Common myeloid progenitor, CD34-positive (primary cell): Measurements from ENCODE around the gene SATB1.
A peak's percentile ranks its signal among the peaks of the same experiment; 100 is the strongest.

ENCODE experiments used
- CTCF ChIA-PET: fragments of 350-600 bp; sonication (Branson Sonifier 250); formaldehyde crosslinking; loops from one replicate; lab custom pipeline; 2021; ENCODE audit warnings: antibody characterized with exemption; lab: Charles Lee
- POLR2A ChIA-PET: fragments of 350-600 bp; sonication (Branson Sonifier 250); formaldehyde crosslinking; loops from one replicate; lab custom pipeline; 2021; ENCODE audit warnings: antibody characterized with exemption; lab: Charles Lee
- DNase-seq, 3 donors: peaks; one replicate each; pipeline versions ENCODE4 v3.0.0 to v3.0.0-alpha.2; 2013
- H3K27ac ChIP-seq, 2 experiments: 1 replicate in 1 of 2; 2 replicates in 1 of 2; pipeline ENCODE4 v1.7.0; 2013; ENCODE audit warnings: inconsistent platforms in 2 of 2, low read length in 2 of 2, mild to moderate bottlenecking in 2 of 2, low read depth in 1 of 2, moderate library complexity in 1 of 2; ENCODE audit not compliant: severe bottlenecking in 2 of 2, insufficient read depth in 1 of 2, poor library complexity in 1 of 2
- H3K27me3 ChIP-seq, 5 experiments: replicated peaks in 2 of 5; 1 replicate in 3 of 5; 2 replicates in 2 of 5; pipeline versions ENCODE4 v1.6.1 to v1.7.0; 2013; ENCODE audit warnings: low read length in 4 of 5, mild to moderate bottlenecking in 2 of 5, moderate library complexity in 2 of 5, inconsistent platforms in 1 of 5; ENCODE audit not compliant: insufficient read depth in 5 of 5, control insufficient read depth in 4 of 5
- H3K36me3 ChIP-seq, 4 experiments: 1 replicate in 2 of 4; 2 replicates in 2 of 4; pipeline versions ENCODE4 v1.6.1 to v1.7.0; 2013; ENCODE audit warnings: low read length in 3 of 4, control low read depth in 1 of 4, mild to moderate bottlenecking in 1 of 4; ENCODE audit not compliant: control insufficient read depth in 4 of 4, insufficient read depth in 4 of 4
- H3K4me1 ChIP-seq, 4 experiments: 1 replicate in 3 of 4; 2 replicates in 1 of 4; pipeline versions ENCODE4 v1.6.1 to v1.7.1; 2013; ENCODE audit warnings: low read length in 3 of 4, mild to moderate bottlenecking in 3 of 4, control low read depth in 1 of 4, inconsistent platforms in 1 of 4, moderate library complexity in 1 of 4; ENCODE audit not compliant: control insufficient read depth in 4 of 4, insufficient read depth in 4 of 4; ENCODE audit errors: control extremely low read depth in 1 of 4
- H3K4me3 ChIP-seq, 7 experiments: 1 replicate in 4 of 7; 2 replicates in 3 of 7; pipeline versions ENCODE4 v1.5.1 to v1.7.0; 2013; ENCODE audit warnings: mild to moderate bottlenecking in 7 of 7, low read length in 6 of 7, moderate library complexity in 6 of 7, inconsistent platforms in 2 of 7, low read depth in 2 of 7, control low read depth in 1 of 7; ENCODE audit not compliant: insufficient read depth in 4 of 7, control insufficient read depth in 1 of 7; ENCODE audit errors: extremely low read depth in 1 of 7
- H3K9me3 ChIP-seq, 5 experiments: 1 replicate in 4 of 5; 2 replicates in 1 of 5; pipeline versions ENCODE4 v1.6.1 to v1.7.1; 2013; ENCODE audit warnings: low read length in 4 of 5, mild to moderate bottlenecking in 2 of 5, inconsistent platforms in 1 of 5, low read depth in 1 of 5, moderate library complexity in 1 of 5; ENCODE audit not compliant: control insufficient read depth in 4 of 5, insufficient read depth in 2 of 5; ENCODE audit errors: control extremely low read depth in 1 of 5
- WGBS: methylation state at CpG from one replicate; pipeline ENCODE4 v1.1.5; 2013; ENCODE audit not compliant: insufficient coverage; 5-methylcytosine and 5-hydroxymethylcytosine counted together

The SATB1 gene

DNA sequence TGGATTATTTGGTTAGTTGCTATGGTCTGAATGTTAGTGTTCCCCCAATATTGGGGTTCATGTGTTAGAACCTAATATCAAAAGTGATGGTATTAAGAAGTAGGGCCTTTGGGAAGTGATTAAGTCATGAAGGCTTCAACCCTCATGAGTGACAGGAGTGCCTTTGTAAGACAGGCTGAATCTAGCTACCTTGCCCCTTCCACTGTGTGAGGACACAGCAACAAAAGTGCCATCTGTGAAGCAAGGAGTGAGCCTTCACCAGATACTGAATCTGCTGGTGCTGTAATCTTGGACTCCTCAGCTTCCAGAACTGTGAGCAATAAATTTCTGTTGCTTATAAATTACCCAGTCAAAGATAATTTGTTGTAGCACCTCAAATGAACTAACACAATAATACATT is 22.6 kb upstream of the SATB1 start:
- Histone ChIP-seq H3K4me3 (peak overlapping the region in 2 of 7 experiments; percentile 25 to 87), H3K4me1 (peaks cover 19 to 34% (median 28%) of the 10 kb centered on the region in 4 experiments), H3K27ac (no peak overlapping the region), H3K9me3 (peaks cover 3 to 9% (median 6%) of the 10 kb centered on the region in 5 experiments), H3K27me3 (no peaks in the 10 kb centered on the region), H3K36me3 (peaks cover 6 to 14% (median 9%) of the 10 kb centered on the region in 4 experiments)
- ChIA-PET CTCF (interaction anchor here (0.8 to 3.0 kb wide), 4 partner anchors 9 to 310 kb away, joined by 3 to 11 read pairs (median 6); no protein-coding TSS in a partner anchor), POLR2A (no interaction called here)
- no peak for DNase-seq

DNA sequence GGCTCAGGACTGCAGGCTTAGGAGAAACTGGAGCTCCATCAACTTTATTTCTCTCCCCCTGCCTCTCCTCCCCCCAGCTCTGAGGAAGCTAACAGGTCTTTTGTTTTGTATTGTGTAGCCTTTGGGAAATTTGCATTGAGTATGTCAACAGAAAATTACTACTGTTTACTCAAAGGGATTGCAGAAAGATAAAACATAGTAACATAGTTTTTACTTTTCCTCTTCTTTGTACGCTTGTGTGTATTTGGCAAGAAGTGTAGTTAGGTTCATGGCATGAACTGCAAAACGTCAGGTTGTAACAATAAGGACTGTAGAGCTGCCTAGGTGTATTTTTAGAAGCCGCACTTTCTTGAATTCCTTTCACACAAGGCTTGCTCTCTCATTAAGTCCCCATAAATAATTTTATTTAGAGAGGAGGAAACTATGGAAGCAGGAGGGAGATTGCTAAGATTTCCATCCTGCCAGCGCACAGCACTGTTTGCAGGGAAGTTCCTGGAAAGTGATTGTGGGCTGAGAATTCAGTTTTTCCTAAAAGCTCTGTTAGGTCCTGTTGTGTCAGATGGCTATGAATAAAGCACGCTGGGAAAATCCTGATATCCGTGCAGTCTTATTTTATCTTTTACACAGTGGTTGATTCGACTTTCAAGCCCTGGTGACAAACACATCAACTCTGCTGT is 21.1 kb upstream of the SATB1 start:
- POLR2A ChIA-PET: no interaction called here
- Histone ChIP-seq H3K36me3 (peaks cover 6 to 14% (median 8%) of the 10 kb centered on the region in 4 experiments), H3K27me3 (no peaks in the 10 kb centered on the region), H3K27ac (peak overlapping the region; percentile 55 to 79), H3K9me3 (peaks cover 3 to 9% (median 6%) of the 10 kb centered on the region in 5 experiments), H3K4me3 (peak overlapping the region; percentile 76 to 98 (median 91)), H3K4me1 (peaks cover 22 to 47% (median 33%) of the 10 kb centered on the region in 4 experiments)
- CTCF ChIA-PET: interaction anchor here (0.8 to 3.0 kb wide), 10 partner anchors 8 to 437 kb away, joined by 3 to 11 read pairs (median 4); no protein-coding TSS in a partner anchor
- DNase-seq: peak in 1 of 3 donors; percentile 29
- 10% methylated on average over 2 of the region's 7 CpGs for WGBS

DNA sequence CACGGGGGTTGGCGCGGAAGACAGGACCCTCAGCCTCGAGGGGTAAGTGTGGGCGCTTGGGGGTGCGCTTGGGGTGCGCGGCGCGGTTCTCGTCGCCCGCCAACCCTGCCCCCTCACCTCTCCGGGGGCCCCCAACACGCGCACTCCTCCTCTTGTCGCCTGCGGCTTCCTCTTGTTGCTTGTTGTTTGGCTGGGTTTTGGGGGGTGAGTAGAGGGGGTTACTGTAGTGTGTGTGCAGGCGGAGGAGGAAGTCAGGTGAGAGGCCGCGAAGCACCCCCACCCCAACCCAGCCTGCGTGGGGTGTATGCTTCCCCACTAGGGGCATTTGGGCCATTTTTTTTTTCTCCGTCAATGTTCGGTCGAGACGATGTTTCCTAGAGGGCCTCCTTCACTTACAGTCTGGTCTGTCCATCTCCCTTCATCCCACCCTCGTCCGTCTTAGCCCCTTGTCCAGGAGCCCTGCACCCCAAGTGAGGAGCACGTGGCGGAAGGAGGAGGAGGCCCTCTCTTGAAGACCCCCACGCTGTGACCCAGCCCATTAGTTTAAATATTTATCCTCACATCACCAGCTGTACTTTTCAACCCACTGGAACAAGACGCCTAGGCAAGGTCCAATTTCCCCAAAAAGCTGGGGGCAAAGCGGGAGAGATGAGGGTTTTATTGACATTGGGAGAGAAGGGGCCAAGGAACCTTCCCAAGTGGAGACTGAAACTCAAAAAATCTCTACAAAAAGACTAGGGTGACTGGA is 20.4 kb upstream of the SATB1 start:
- peaks cover 26 to 54% (median 38%) of the 10 kb centered on the region in 4 experiments for H3K4me1 ChIP-seq
- peak; percentile 89 to 96 (median 94) for DNase-seq
- H3K27me3 ChIP-seq: no peaks in the 10 kb centered on the region
- H3K9me3 ChIP-seq: peaks cover 3 to 9% (median 6%) of the 10 kb centered on the region in 5 experiments
- peak overlapping the region; percentile 55 to 79 for H3K27ac ChIP-seq
- H3K4me3 ChIP-seq: peak overlapping the region; percentile 76 to 98 (median 91)
- POLR2A ChIA-PET: interaction anchor here (0.6 to 1.5 kb wide), 3 partner anchors 20 to 182 kb away, joined by 3 to 6 read pairs (median 3); partner anchors contain the start of gene SATB1
- H3K36me3 ChIP-seq: peaks cover 6 to 14% (median 7%) of the 10 kb centered on the region in 4 experiments
- CTCF ChIA-PET: interaction anchor here (0.8 to 3.0 kb wide), 10 partner anchors 9 to 436 kb away, joined by 3 to 11 read pairs (median 4); no protein-coding TSS in a partner anchor
- 0% methylated on average over 18 of the region's 33 CpGs for WGBS

DNA sequence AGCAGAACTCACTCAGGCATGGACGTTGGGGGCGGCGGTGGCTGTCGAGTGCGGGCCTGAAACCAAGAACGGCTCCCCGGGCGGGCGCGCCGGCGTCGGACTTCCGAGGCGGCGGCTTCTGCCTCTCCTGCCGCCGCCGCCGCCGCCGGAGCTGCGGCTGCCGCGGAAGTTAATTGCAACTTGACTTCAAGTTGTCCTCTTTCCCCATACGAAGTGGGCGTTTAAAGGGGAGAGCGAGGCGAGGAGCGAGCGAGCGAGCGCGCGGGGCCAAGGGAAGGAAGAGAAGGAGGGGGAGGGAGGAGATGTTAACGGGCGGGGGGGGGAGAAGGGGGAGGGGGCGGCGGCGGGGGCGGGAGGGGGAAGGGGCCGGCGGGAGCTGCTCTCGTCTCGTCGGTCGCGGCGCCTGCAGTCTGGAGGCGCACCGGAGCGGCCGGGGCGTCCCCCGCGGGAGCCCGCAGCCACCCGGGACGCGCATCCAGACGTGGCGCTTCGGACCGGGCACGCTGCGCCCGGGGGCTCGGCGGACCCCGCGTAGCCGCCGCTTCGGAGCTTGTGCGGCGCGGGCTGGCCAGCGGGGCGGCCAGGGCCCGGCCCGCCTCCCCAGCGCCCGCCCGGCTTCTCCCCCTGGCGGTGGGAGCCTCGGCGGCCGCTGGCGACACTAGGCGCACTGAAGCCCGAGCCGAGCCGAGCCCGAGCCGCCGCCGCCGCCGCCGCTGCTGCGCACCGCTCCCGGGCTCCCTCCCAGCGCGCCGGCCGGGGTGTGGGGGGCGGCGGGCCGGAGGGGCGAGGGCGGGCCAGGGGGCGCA is 19.7 kb upstream of the SATB1 start:
- peak overlapping the region; percentile 85 to 91 for H3K27ac ChIP-seq
- peaks cover 5 to 14% (median 6%) of the 10 kb centered on the region in 4 experiments for H3K36me3 ChIP-seq
- ChIA-PET POLR2A (interaction anchor here (0.6 to 1.5 kb wide), 6 partner anchors 15 to 183 kb away, joined by 3 to 6 read pairs (median 4); partner anchors contain the start of gene SATB1), CTCF (interaction anchor here (0.6 to 1.9 kb wide), 6 partner anchors 9 to 23 kb away, joined by 3 to 6 read pairs (median 4); partner anchors contain the start of gene SATB1)
- peaks cover 3 to 9% (median 6%) of the 10 kb centered on the region in 5 experiments for H3K9me3 ChIP-seq
- H3K4me1 ChIP-seq: peaks cover 29 to 59% (median 43%) of the 10 kb centered on the region in 4 experiments
- H3K4me3 ChIP-seq: peak overlapping the region; percentile 76 to 98 (median 96)
- no peaks in the 10 kb centered on the region for H3K27me3 ChIP-seq
- DNase-seq: peak; percentile 79 to 93 (median 88)
- WGBS: under 1% methylated on average over 90 of the region's 113 CpGs

DNA sequence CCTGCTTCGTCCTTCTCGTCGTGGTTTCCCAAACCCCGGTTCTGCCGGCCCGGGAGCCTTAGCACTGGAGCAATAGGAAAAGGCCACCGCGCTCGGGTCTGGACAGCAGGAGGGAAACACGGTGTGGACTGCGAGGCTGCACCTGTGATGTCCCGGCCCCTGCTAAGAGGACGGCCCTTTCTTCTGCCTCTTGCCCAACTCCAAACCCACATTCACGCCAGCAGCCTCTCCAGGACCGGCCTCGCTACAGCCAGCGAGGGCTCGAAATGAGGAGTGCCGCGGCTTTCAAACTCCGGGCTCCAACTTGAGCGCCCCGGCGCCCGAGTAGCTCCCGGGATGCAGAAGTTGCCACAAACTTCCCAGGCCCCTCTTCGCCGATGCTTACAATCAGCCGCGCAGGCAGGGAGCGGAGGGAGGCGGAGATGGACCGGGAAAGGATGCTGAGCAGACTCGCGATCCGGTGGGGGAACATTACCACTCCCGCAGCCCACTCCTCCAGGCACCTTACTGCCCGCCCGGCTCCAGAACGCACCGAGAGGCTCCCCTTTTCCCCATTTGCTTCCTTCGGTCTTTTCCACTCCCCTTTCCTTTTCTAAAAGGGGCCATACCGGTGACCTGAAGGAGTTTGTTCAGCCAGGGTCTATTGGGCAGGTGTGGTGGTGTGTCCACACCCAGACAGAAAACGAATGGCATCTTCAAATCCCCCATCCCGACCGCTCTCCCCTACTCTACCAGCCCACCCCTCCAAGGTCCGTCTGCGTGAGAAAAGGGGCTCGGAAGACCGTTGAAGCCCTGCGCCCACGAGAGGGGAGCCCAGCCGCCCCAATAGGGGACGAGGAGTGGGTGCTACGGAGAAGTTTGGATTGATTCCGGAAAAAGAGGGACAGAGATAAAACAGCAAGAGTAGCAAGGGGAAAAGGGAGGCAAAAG is 18.8 kb upstream of the SATB1 start:
- Histone ChIP-seq H3K4me3 (peak overlapping the region; percentile 59 to 98 (median 96)), H3K36me3 (peaks cover 2 to 10% (median 4%) of the 10 kb centered on the region in 4 experiments), H3K27ac (peak overlapping the region; percentile 85 to 91), H3K9me3 (peaks cover 1 to 6% (median 3%) of the 10 kb centered on the region in 5 experiments), H3K4me1 (peaks cover 29 to 59% (median 43%) of the 10 kb centered on the region in 4 experiments), H3K27me3 (no peaks in the 10 kb centered on the region)
- CTCF ChIA-PET: interaction anchor here (0.7 to 1.5 kb wide), 3 partner anchors 8 to 19 kb away, joined by 3 to 4 read pairs (median 4); partner anchors contain the start of gene SATB1
- POLR2A ChIA-PET: interaction anchor here (0.6 to 1.4 kb wide), 5 partner anchors 10 to 57 kb away, joined by 3 to 6 read pairs (median 5); partner anchors contain the start of gene SATB1
- 0% methylated on average over 36 of the region's 56 CpGs for WGBS
- DNase-seq: peak in 1 of 3 donors; percentile 39
